Measurements from ENCODE around the gene REELD1.

REELD1 gene

DNA sequence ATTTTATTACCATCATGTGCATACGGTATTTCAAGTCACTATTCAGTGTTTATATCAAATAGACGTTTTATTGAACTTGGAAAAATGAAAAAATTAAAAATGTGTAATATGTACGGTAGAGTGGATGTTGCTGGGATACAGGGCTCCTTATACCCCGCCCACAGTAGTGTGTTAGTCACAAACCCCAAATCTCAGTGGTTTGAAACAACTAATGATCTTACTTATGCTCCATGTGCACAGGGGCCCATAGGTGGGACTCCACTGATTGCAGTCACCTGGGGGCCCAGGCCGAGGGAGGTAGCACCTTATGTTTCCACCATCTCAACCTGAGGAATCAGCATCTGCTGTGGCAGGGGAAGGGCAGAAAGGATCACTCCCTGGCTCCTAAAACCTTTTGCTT is 20.7 kb upstream of the REELD1 start:
- no peak for DNase-seq (ENCODE audit: low spot score in 2 of 2)

GRCh38 chr4:146194212-146194611 is 20.1 kb upstream of the REELD1 start:
- no peak overlapping the region for H3K4me3 ChIP-seq
- no peaks in the 10 kb centered on the region for H3K4me1 ChIP-seq
- H3K27me3 ChIP-seq (ENCODE audit: low read depth), result no peaks in the 10 kb centered on the region
- no peaks in the 10 kb centered on the region for H3K9me3 ChIP-seq
- H3K36me3 ChIP-seq (replicated peaks), result peaks cover 23% of the 10 kb centered on the region
- in situ Hi-C loops (cut with MboI; ENCODE audit: low sequenced_read_pairs), result no loop called here
- DNase-seq (ENCODE audit: low spot score in 2 of 2), result no peak

More for the DNA sequence above, 20.7 kb upstream of the REELD1 start:
- H3K4me1 ChIP-seq, result no peaks in the 10 kb centered on the region
- peaks cover 25% of the 10 kb centered on the region for H3K36me3 ChIP-seq (replicated peaks)
- in situ Hi-C loops (cut with MboI; ENCODE audit: low sequenced_read_pairs), result no loop called here
- H3K9me3 ChIP-seq, result no peaks in the 10 kb centered on the region
- H3K27me3 ChIP-seq (ENCODE audit: low read depth), result no peaks in the 10 kb centered on the region
- no peak overlapping the region for H3K4me3 ChIP-seq

GRCh38 chr4:146202665-146203064 is 11.7 kb upstream of the REELD1 start:
- in situ Hi-C loops (cut with MboI; ENCODE audit: low sequenced_read_pairs), result no loop called here

DNA sequence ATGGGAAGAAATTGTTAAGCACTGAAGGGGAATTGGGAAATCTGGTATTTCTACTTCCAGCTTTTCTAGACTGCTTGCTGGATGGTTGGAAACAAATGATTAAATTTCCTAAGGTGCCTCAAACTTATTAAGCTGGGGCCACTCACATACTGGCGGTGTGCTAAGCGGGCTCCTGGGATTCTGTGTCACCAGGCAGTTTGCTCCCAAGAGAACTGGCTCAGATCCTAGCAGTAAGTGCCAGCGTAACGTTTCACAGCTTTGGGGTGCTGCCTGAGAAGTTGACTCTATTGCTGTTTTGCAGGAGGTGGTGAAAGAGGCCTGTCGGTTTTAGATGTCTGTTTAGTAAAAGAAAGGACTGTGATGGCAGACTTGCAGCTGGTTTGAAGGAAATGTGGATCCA is 6.9 kb upstream of the REELD1 start:
- no peaks in the 10 kb centered on the region for H3K4me1 ChIP-seq
- in situ Hi-C loops (cut with MboI; ENCODE audit: low sequenced_read_pairs), result no loop called here
- H3K4me3 ChIP-seq, result no peak overlapping the region
- H3K36me3 ChIP-seq (replicated peaks), result no peaks in the 10 kb centered on the region
- H3K27me3 ChIP-seq (ENCODE audit: low read depth), result peaks cover 4% of the 10 kb centered on the region
- DNase-seq (ENCODE audit: low spot score in 2 of 2), result no peak
- H3K9me3 ChIP-seq, result no peaks in the 10 kb centered on the region

More at GRCh38 chr4:146202665-146203064, 11.7 kb upstream of the REELD1 start:
- H3K36me3 ChIP-seq (replicated peaks), result no peaks in the 10 kb centered on the region
- no peaks in the 10 kb centered on the region for H3K9me3 ChIP-seq
- no peak overlapping the region for H3K4me3 ChIP-seq
- H3K27me3 ChIP-seq (ENCODE audit: low read depth), result no peaks in the 10 kb centered on the region
- DNase-seq (ENCODE audit: low spot score in 2 of 2), result no peak
- no peaks in the 10 kb centered on the region for H3K4me1 ChIP-seq

DNA sequence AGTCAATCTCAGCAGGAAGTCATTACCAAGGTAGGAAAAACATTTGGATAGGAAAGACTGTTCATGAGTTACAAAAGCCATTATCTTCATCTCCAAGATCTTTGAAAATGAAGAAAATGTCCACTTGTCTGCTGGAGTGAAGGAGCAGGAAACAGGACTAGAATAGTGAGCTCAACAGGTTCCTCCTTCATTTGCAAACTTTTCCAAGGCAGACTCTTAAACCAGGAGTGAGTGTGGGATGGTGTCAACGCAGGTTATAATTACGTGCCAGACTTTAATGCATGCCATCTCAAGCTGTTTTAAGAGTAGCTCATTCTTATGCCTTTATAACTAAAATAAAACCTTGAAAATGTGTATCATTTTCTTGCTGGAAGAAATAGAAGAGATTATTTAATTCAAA is 3.4 kb upstream of the REELD1 start:
- Histone ChIP-seq H3K27me3 (ENCODE audit: low read depth) (peaks cover 4% of the 10 kb centered on the region), H3K4me3 (no peak overlapping the region), H3K9me3 (no peaks in the 10 kb centered on the region), H3K36me3 (replicated peaks) (no peaks in the 10 kb centered on the region), H3K4me1 (no peaks in the 10 kb centered on the region)
- in situ Hi-C loops (cut with MboI; ENCODE audit: low sequenced_read_pairs), result no loop called here
- no peak for DNase-seq (ENCODE audit: low spot score in 2 of 2)

- in situ Hi-C loops (cut with MboI; ENCODE audit: low sequenced_read_pairs), result no loop called here
- no peak for DNase-seq (ENCODE audit: low spot score in 2 of 2)
- H3K36me3 ChIP-seq (replicated peaks), result no peaks in the 10 kb centered on the region
These were observed 2.9 kb upstream of the REELD1 start for GRCh38 chr4:146211440-146211839.

DNA sequence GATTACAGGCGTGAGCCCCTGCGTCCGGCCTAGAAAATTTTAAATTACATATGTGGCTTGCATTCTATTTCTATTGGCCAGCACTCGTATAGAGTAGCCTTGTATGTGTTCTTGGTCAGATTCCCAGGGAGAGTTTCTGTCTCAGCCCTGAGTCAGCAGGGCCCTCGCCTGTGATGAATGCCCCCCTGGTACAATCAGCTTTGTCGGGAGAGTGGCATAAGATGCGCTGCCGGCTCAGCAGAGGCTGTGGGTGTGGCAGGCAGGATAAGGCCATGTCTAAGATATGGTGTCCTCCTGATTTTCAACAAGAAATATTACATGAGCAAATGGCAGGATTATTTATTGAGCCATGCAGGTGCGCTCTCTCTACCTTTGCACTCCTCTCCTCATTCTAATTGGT is 1.6 kb upstream of the REELD1 start:
- in situ Hi-C loops (cut with MboI; ENCODE audit: low sequenced_read_pairs), result no loop called here
- H3K27me3 ChIP-seq (ENCODE audit: low read depth), result peaks cover 4% of the 10 kb centered on the region
- no peaks in the 10 kb centered on the region for H3K4me1 ChIP-seq
- no peak for DNase-seq (ENCODE audit: low spot score in 2 of 2)
- H3K9me3 ChIP-seq, result no peaks in the 10 kb centered on the region
- H3K4me3 ChIP-seq, result no peak overlapping the region
- no peaks in the 10 kb centered on the region for H3K36me3 ChIP-seq (replicated peaks)

More at GRCh38 chr4:146211440-146211839, 2.9 kb upstream of the REELD1 start:
- Histone ChIP-seq H3K27me3 (ENCODE audit: low read depth) (peaks cover 4% of the 10 kb centered on the region), H3K9me3 (no peaks in the 10 kb centered on the region), H3K4me1 (no peaks in the 10 kb centered on the region), H3K4me3 (no peak overlapping the region)

DNA sequence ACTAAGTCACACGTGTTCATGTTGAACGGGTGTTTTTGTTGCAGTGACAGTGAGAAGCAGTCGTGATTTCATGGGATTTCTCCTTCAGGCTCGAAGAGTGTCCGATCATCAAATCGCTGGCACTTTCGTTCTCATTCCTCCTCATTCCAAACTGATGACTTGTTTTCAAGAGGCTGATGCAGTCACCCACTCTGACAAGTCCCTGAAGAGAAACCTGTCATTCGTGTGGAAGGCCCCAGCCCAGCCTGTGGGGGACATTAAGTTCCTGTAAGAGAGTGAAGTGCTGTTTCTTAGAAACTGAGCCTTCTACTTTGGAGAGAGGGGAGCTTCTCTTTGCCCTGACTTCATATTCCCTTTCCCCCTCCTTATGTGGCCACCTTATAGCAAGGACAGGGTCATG is 8.0 kb downstream of the REELD1 start:
- Histone ChIP-seq H3K27me3 (ENCODE audit: low read depth) (peaks cover 5% of the 10 kb centered on the region; the same call in 1 of the 2 replicates), H3K4me1 (no peaks in the 10 kb centered on the region), H3K36me3 (replicated peaks) (no peaks in the 10 kb centered on the region), H3K4me3 (no peak overlapping the region), H3K9me3 (no peaks in the 10 kb centered on the region)
- no peak for DNase-seq (ENCODE audit: low spot score in 2 of 2)
- in situ Hi-C loops (cut with MboI; ENCODE audit: low sequenced_read_pairs), result no loop called here

DNA sequence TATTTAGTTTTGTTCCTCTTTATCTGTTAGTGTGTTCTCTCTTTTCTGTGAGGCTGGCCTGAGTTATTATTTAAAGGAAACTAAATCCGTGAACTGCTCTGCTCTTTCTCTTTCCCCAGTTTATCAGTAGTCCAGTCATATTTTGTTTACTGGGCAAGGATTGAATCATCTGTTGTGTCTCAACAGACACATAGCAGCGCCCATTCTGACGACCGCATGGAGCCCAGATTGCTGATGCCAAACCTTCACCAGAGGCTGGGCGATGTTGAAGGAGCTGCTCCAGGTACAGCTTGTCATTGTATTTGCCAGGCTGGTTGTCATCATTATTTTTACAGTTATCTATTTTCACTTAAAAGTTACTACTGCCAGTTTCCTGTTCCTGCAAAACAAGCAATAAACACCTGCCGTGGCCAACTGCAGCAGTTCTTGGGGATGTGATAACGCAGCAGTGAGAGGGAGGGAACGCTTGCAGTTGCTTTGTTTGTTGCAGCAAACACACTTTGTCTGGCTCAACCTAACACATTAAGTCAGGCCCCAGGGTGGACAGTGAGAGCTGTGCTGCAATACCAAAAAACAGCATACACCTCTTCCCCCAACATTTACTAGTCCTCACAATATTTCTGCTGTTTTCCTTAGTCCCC is 10.1 kb downstream of the REELD1 start:
- H3K27me3 ChIP-seq (ENCODE audit: low read depth), result peaks cover under 1% of the 10 kb centered on the region; the same call in 1 of the 2 replicates
- H3K4me1 ChIP-seq, result no peaks in the 10 kb centered on the region
- H3K36me3 ChIP-seq (replicated peaks), result no peaks in the 10 kb centered on the region
- DNase-seq (ENCODE audit: low spot score in 2 of 2), result no peak
- H3K4me3 ChIP-seq, result no peak overlapping the region
- H3K9me3 ChIP-seq, result no peaks in the 10 kb centered on the region
- in situ Hi-C loops (cut with MboI; ENCODE audit: low sequenced_read_pairs), result no loop called here

DNA sequence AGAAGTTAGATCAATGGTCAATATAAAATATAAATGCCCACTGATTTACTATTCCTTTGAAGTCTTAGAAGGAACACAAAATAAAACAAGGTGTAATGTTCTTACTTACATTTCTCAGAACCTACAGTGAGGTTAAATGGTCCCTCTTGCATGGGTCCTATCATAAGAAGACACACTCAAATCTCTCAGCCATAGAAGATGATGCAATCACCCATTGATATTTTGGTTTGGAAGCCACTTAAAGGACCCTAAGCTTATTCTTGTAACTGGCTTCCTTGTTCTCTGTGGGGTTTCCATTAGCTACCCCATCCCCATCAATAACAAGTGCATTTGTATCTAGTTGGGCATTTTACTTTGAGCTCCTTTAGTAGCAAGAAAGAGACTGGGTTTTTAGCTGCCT is 15.1 kb downstream of the REELD1 start:
- no peaks in the 10 kb centered on the region for H3K4me1 ChIP-seq
- H3K4me3 ChIP-seq, result no peak overlapping the region
- DNase-seq (ENCODE audit: low spot score in 2 of 2), result no peak
- no peaks in the 10 kb centered on the region for H3K9me3 ChIP-seq
- in situ Hi-C loops (cut with MboI; ENCODE audit: low sequenced_read_pairs), result no loop called here
- no peaks in the 10 kb centered on the region for H3K36me3 ChIP-seq (replicated peaks)
- peaks cover 2% of the 10 kb centered on the region; the same call in 1 of the 2 replicates for H3K27me3 ChIP-seq (ENCODE audit: low read depth)

DNA sequence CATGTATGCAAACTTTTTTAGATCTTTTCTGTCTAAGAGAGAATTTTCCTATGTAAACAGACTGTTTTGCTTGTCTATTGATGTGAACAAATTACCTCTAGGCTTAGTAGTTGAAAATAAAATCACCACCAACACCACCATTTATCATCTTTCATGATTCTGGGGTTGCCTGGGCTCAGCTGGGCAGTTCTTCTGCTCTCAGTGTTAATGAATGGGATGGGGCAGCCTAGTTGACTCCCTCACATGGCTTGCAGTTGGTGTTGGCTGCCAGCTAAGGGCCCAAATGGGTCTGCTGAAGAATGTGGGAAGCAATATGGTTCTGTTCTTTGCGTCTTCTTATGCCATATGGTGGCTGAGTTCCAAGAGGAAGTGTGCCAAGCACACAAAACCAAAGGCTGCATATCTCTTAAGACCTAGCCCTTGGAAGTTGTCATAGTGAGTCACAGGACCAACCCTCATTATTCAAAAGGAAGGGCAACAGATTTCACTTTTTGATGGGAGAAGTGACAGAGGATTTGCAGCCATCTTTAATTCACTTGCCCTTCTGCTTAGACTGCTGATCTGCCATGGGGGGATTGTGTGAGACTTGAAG is 17.9 kb downstream of the REELD1 start:
- Histone ChIP-seq H3K4me3 (no peak overlapping the region), H3K36me3 (replicated peaks) (no peaks in the 10 kb centered on the region), H3K27me3 (ENCODE audit: low read depth) (peaks cover 2% of the 10 kb centered on the region; the same call in 1 of the 2 replicates), H3K4me1 (no peaks in the 10 kb centered on the region), H3K9me3 (no peaks in the 10 kb centered on the region)
- no peak for DNase-seq (ENCODE audit: low spot score in 2 of 2)
- in situ Hi-C loops (cut with MboI; ENCODE audit: low sequenced_read_pairs), result no loop called here

- H3K36me3 ChIP-seq (replicated peaks), result no peaks in the 10 kb centered on the region
- no peak overlapping the region for H3K4me3 ChIP-seq
- in situ Hi-C loops (cut with MboI; ENCODE audit: low sequenced_read_pairs), result no loop called here
- DNase-seq (ENCODE audit: low spot score in 2 of 2), result no peak
- H3K4me1 ChIP-seq, result no peaks in the 10 kb centered on the region
- peaks cover 2% of the 10 kb centered on the region; the same call in 1 of the 2 replicates for H3K27me3 ChIP-seq (ENCODE audit: low read depth)
- H3K9me3 ChIP-seq, result no peaks in the 10 kb centered on the region
These were observed 21.4 kb downstream of the REELD1 start for GRCh38 chr4:146235654-146236177.

DNA sequence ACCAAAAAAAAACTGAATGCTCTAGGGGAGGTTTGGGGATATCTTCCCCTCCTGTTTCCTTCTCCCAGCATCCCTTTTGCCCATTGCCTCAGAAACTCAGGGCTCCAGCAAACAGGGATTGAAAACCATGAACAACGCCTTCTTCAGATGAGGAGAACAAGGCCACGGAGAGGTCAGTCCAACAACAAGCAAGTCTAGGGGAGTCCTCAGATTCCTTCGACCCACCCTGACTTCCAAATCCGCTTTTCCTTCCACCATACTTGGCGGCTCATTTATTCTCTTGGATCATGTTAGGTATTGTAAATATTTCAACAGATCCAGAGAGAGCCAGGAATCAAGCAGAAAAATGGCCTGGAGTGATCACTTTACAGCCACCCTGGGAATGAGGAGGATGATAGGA is 21.9 kb downstream of the REELD1 start:
- in situ Hi-C loops (cut with MboI; ENCODE audit: low sequenced_read_pairs), result no loop called here
- H3K36me3 ChIP-seq (replicated peaks), result no peaks in the 10 kb centered on the region
- no peak for DNase-seq (ENCODE audit: low spot score in 2 of 2)
- H3K9me3 ChIP-seq, result no peaks in the 10 kb centered on the region
- peaks cover 2% of the 10 kb centered on the region; the same call in 1 of the 2 replicates for H3K27me3 ChIP-seq (ENCODE audit: low read depth)
- no peak overlapping the region for H3K4me3 ChIP-seq
- no peaks in the 10 kb centered on the region for H3K4me1 ChIP-seq

GRCh38 chr4:146237092-146237491 is 22.8 kb downstream of the REELD1 start:
- Histone ChIP-seq H3K4me1 (peaks cover 2% of the 10 kb centered on the region; the same call in 1 of the 2 replicates), H3K27me3 (ENCODE audit: low read depth) (peaks cover 2% of the 10 kb centered on the region; the same call in 1 of the 2 replicates), H3K36me3 (replicated peaks) (no peaks in the 10 kb centered on the region), H3K4me3 (no peak overlapping the region), H3K9me3 (no peaks in the 10 kb centered on the region)
- in situ Hi-C loops (cut with MboI; ENCODE audit: low sequenced_read_pairs), result no loop called here
- peak in 1 of 2 experiments; percentile 13 for DNase-seq (ENCODE audit: low spot score in 2 of 2)

All from HAP-1 (cell line).